GM19023 (cell line): ENCODE measurements around the gene MYO1F.
"Not testable (repeated sequence)": the region's sequence is repeated elsewhere in the genome, so short reads cannot be mapped to it uniquely, and the experiment has no call there.

Experiments used
- ATAC-seq: cut with Tn5 transposase; IDR thresholded peaks from one replicate; pipeline ENCODE4 v1.9.1; 2021; ENCODE audit warnings: mild to moderate bottlenecking, moderate library complexity; ENCODE audit not compliant: unreplicated experiment

MYO1F gene

DNA sequence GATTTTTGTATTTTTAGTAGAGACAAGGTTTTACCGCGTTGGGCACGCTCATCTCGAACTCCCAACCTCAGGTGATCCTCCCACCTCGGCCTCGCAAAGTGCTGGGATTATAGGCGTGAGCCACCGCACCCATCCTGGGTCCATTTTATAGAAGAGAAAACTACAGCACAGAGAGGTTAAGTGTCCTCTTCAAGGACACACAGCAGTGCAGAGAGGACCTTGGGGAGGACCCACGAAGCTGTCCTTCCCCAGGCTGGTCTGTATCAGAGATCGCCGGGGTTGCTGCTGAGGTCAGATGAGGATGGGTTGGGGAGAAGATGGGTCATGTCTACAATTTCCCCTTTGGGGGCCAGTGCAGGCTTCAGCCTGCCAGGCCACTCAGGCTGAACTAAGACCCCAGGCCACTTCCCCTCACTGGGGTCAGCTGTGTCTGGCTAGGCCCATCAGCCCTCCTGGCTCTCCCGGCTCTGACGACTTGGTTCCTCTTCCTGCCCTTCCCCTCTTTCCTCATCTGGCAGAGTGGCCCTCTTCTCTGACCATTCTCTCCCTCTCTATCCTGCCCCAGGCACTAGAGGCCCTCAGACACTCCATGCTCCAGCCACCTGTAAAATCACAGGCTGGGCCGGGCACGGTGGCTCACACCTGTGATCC lies 9.6 kb downstream of the MYO1F start:
- no peak for ATAC-seq

- no peak for ATAC-seq
Observed at GRCh38 chr19:8566855-8567254, 10.4 kb downstream of the MYO1F start.

DNA sequence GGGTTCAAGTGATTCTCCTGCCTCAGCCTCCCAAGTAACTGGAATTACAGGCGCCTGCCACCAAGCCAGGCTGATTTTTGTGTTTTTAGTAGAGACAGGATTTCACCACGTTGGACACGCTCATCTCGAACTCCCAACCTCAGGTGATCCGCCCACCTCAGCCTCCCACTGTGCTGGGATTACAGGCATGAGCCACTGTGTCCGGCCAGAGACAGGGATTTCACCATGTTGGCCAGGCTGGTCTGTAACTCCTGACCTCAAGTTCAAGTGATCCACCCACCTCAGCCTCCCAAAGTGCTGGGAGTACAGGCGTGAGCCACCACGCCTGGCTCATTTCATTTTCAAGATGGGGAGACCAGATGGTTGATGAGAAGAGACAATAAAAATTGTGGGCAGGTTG lies 12.4 kb downstream of the MYO1F start:
- ATAC-seq, result not testable (repeated sequence)

DNA sequence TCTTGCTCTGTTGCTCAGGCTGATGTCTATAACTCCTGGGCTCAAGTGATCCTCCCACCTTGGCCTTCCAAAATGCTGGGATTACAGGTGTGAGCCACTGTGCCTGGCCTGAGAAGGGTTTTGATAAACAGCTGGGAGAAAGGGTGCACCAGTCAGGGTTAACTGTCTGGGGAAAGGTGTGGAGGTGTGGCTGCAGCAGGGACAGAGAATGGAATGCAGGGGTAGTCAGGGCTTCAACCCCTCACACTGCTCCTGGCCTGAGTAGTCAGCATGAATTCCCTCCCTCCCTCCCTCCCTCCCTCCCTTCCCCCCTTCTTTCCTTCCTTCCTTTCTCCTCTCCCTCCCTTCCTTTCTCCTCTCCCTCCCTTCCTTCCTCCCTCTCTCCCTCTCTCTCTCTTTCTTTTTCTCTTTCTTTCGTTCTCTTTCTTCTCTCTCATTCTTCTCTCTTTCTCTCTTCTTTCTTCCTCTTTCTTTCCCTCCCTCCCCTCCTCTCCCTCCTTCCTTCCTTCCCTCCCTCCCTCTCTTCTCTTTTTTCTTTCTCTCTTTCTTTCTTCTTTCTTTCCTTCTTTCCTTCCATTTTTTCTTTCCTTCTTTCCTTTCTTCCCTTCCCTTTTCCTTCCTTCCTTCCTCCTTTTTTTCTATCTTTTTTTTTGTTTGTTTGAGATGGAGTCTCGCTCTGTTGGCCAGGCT lies 16.0 kb downstream of the MYO1F start:
- ATAC-seq, result no peak

DNA sequence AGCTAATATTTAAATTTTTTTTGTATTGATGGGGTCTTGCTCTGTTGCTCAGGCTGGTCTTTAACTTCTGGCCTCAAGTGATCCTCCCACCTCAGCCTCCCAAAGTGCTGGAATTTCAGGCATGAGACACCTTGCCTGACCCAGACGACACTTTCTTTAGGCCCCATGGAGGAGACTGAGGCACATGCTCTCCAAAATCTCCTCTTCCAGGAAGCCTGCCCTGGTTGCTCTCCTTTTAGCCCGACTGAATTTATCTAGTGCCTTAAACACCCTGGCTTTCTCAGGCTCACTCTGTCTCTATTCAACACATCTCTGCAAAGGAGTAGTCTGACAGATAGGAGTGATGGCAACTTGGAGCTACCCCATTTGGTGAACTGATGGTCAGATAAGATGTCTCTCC lies 18.9 kb downstream of the MYO1F start:
- no peak for ATAC-seq

DNA sequence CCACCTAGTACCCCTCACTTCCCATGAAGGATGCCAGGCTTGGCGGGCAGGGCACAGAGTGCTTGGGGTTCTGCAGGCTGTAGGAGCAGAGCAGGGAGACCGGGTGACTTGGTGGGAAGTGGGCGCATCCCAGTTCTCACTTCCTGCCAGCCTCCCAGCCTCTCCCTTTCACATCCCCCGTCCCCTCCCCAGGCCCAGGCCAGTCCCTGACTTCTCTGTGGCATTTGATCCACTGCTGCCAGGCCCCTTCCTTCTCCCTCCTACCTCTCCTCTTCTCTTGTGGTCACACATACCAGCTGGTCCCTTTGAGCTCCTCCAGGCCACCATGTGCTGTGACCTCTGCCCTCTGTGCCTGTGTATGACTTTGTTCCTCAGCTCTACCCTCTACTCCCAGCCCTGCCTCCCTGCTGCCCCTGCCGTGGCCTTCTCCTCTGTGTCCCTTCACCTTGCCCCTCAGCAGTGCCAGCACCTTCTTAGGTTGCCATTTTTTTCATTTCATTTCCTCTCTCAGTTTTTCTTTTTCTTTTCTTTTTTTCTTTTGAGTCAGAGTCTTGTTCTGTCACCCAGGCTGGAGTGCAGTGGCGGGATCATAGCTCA lies 19.5 kb downstream of the MYO1F start:
- ATAC-seq, result no peak

- not testable (repeated sequence) for ATAC-seq
Observed at GRCh38 chr19:8553729-8554128, 23.5 kb downstream of the MYO1F start.

GRCh38 chr19:8552810-8553209 lies 24.4 kb downstream of the MYO1F start:
- ATAC-seq, result no peak

DNA sequence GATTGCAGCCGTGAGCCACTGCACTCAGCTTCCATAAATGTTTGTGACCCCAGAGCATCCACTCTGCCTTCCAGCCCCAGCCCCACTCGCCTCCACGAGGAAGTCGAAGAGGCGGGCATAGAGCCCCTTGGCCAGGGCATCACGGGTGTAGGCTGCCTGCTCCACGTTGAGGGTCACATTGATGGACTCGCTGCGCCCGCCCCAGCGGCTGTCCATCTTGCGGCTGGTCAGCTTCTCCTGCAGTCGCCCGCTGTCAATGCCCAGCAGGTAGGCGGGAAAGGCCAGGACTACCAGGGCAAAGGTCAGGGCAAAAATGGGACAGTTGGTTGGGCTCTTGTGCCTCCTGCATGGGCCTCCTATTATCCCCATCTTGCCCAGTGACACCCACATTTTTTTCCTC lies 27.2 kb downstream of the MYO1F start:
- ATAC-seq, result no peak

DNA sequence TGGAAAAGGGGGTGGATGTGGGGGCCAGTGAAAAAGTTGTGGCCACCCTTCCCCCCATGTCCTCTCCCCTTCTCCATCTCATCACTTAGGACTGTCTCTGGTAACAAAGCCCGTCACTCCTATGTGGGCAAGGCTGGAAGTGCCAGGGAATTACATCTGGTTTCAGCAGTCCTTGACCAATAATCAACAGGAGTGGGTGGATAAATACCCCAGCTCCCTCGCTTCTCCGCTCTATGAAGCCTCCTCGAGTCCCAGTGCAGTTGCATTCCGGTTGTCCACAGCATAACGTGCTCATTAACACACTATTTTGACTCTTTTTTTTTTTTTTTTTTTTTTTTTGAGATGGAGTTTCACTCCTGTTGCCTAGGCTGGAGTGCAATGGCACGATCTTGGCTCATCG lies 31.5 kb downstream of the MYO1F start:
- ATAC-seq, result no peak

DNA sequence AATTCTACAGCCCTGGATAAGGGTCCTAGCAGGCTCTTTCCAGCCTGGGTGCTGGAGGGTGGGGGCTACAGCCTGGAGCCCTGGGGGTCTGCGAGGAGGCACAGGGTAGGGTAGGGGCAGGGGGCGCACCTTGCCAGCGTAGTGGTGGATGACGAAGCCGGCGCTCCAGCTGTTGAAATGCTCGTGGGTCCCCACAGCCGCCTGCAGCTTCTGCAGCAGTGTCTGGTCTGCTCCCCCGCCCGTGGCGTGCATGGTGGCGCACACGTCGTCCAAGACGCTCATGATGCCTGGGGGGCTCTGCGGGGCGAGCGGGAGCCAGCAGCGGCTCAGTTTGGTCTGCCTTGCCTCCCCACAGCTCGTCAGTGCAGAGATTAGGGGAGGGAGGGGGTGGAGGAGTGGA lies 33.1 kb downstream of the MYO1F start:
- no peak for ATAC-seq

DNA sequence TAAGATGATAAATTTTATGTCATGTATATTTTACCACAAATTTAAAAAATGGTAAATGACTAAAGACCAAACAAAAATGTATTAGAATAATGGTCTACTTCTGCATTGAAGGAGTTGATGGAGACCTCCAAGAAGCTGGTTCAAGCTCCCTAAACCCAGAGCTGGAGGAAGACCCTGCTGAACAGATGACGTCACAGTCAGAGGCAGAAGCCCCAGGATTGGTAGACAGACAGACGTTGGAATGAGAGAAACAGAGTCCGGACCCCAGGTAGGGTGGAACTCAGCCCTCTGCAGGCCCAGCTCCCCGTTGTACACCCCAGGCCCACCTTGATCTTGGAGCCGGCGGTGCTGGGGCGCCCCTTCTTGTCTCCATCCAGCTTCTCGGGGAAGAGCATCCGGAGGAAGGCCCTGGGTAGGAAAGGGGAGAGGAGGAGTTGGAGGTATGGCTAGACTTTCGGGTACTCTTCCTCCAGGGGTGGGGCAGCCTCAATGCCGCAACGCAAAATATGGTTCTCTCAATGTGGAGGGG lies 37.6 kb downstream of the MYO1F start:
- no peak for ATAC-seq

DNA sequence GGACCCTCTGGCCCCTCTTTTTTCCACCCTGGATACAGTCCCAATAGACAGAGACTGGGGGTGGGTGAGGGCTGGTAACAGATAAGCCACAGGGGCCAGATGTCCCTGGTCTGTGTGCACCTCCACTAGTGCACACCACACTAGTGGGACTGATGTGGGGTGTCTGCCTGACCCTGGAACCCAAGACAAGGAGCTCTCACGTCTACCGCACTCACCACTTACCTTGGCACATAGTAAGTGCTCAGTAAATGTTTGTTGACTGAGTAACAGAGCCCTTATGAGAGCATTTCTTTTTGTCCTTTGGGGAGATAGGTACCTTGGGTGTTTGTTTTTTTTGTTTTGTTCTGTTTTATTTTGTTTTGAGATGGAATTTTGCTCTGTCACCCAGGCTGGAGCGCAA lies 40.1 kb downstream of the MYO1F start:
- ATAC-seq, result no peak

DNA sequence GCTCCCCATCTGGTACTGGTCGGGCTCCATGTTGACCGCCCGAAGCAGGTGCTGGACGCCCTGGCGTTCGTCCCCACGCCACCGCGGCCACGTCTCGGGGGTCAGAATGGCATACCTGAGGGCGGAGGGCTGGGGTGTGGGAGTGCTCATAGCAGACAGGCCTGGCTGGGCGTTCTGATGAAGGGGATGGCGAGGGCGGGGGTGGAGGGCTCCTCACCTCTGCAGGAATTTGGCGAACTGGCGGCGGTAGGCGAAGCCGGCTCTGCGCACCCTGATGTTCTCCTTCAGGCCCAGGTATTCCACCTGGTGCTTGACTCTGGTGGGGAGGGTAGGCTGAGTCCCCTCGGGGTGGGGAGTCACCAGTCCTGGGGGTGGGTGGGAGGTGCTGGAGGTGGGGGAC lies 41.0 kb downstream of the MYO1F start:
- ATAC-seq, result no peak

DNA sequence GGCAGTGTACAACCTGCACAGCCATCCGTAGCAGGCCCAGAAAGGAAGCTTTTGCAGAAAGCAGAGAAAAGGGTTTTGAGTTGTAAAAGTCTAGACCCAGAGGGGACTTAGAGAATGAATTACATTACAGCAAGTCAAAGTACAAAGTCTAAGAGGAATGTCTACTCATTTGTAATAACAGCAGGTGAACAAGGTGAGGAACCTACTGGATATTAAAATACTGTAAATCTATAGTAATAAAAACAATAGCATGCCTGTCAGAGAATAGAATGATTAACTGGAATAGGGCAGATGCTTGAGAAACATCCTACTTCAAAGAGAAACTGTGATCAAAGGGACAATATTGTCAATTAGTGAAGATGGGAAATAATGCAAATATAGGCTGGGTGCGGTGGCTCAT lies 45.0 kb downstream of the MYO1F start:
- no peak for ATAC-seq

DNA sequence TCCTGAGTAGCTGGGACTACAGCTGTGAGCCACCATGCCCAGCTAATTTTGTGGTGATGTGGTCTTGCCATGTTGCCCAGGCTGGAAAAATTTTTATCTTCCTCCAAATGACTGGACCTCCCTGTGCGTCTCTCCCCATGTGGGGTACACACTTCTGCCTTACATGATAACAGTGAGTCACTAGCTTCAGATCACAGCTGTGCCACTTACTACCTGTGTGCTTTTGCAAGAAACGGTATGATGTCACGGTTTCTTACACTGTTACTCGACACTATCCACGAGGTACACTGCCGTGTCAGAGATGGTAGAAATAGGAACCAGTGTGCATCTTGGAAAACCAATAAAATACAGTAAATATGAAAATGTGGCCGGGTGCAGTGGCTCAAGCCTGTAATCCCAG lies 45.8 kb downstream of the MYO1F start:
- ATAC-seq, result no peak

DNA sequence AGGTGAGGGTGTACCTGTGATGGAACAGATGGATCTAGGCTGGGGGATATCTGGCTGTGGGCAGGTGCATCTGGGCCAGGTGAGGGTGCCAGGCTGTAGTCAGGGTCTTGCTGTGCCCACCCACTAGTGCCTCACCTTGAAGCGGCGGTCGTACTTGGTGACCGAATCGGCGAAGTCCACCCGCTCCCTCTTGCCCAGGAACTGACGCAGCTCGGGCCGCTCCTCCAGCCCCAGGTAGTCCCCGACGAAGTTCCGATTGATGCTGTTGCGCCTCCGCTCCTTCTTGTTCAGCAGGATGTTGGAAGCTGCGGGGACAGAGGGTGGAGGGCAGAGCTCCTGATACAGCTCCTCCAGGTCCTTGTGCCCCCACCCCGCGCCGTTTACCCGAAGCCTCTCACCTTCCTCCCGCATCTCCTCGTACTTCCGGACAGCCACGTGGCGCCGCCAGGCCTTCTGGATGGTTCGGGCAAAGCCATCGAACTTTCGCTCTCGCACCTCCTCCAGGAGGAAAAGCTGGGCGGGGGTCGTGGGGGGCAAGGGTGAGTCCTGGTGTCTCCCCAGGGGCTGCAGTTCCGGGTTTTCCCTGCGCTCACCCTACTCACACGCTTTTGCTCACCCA lies 47.1 kb downstream of the MYO1F start:
- ATAC-seq, result no peak

DNA sequence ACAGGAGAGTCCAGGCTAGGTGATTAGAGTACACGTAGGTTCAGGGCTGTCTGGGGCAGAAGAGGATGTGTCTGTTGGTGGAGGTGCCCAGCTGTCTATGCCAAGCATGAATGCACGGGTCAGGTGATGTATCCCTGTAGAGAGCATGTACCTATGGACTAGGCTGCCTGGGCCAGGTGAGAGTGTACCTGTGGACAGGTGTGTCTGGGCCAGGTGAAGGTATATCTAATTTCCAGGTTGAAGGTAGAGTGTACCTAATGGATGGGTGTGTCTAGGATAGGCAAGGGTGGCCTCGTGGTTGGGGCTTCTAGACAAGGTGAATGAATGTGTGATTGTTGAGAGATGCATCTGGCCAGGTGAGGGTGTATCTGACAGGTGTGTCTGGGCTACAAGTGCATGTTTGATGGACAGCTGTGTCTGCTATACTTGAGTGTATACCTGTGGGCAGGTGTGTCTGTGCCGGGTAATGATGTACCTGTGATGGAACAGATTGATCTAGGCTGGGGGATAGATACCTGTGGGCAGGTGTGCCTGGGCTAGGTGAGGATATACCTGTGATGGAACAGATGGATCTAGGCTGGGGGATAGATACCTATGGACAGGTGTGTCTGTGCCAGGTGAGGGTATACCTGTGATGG lies 47.8 kb downstream of the MYO1F start:
- no peak for ATAC-seq

GRCh38 chr19:8528500-8528899 lies 48.7 kb downstream of the MYO1F start:
- no peak for ATAC-seq

DNA sequence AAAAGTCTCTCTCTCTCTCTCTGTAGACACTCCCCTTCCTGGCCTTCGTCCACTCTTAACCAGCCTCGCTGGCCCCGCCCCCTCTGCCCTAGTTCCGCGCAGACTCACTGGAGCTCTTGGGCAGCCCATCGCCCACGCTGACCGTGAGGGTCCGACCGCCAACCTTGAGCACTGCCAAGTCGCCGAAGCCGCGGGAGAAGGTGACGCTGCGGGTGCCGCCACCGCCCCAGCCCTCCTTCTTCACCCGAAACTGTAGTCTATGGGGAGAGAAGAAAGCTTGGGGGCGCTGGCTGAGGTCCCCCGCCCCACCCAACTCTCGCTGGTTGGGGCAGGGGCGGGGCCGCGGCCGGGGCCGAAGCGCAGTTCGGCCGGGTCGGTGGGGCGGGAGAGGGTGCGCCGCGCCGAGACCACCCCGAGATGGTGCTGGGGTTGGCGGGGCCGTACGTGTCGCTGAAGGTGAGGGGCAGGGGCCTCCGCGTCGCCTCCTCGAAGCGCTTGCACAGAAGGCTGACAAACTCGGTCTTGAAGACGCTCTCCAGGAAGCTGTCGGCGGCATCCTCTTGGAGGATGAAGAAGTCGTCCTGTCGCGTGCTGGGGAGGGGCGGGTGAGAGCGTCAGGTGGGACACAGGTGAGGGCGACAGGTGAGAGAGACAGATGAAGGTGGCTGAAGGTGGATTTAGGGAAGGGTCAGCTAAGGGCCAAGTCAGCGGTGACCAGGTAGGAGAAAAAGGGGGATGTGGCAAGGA lies 50.7 kb downstream of the MYO1F start:
- no peak for ATAC-seq

DNA sequence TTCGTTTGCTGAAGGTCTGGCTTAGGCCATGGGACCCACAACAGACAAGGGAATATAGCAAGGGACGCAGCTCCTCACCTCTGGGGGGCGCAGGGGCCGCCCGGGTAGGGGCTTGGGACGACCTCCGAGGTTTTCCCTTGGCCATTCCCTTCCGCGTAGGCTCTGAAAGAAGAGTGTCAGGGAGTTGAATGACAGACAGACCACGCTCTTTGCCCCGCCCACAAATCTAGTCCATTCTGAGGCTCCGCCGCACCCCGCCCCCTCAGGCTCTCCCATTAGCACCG lies 51.9 kb downstream of the MYO1F start:
- ATAC-seq, result no peak
